Esophagus squamous epithelium (tissue), 5 donors: Measurements from ENCODE around the gene MXD3. TPM values are rescaled to one million over a fixed set of nuclear protein-coding genes. Genes with fewer than 3 reads are reported as not detected.
"Not testable (repeated sequence)": the region's sequence is repeated elsewhere in the genome, so short reads cannot be mapped to it uniquely, and the experiment has no call there.

ENCODE experiments used
- DNase-seq: peaks from one replicate; lab custom pipeline; 2025; lab: John Stamatoyannopoulos, UW
- H3K27ac ChIP-seq, 4 donors: fragments of 200-600 bp; sonication (generic); one replicate each; pipeline ENCODE4 v1.5.1; 2016 to 2019; ENCODE audit warnings: mild to moderate bottlenecking in 1 of 4
- H3K27me3 ChIP-seq, 4 donors: fragments of 200-600 bp; sonication (generic); 1 replicate in 3 of 4; 2 replicates in 1 of 4; pipeline versions ENCODE4 v1.5.1 to v1.6.0; 2017 to 2021; ENCODE audit warnings: antibody characterized with exemption in 1 of 4
- H3K36me3 ChIP-seq, 3 donors: fragments of 200-600 bp; sonication (generic); one replicate each; pipeline ENCODE4 v1.5.1; 2016 to 2019
- H3K4me1 ChIP-seq, 3 donors: fragments of 200-600 bp; sonication (generic); one replicate each; pipeline ENCODE4 v1.5.1; 2017 to 2019
- H3K4me3 ChIP-seq, 4 donors: fragments of 200-600 bp; sonication (generic); 1 replicate in 3 of 4; 2 replicates in 1 of 4; pipeline ENCODE4 v1.5.1; 2016 to 2019; ENCODE audit warnings: mild to moderate bottlenecking in 2 of 4, moderate library complexity in 1 of 4
- H3K9me3 ChIP-seq, 3 donors: fragments of 200-600 bp; sonication (generic); one replicate each; pipeline ENCODE4 v1.5.1; 2016 to 2019
- POLR2A ChIP-seq, 4 donors: fragments of 450-650 bp; IDR thresholded peaks; one replicate each; pipeline ENCODE4 v1.6.1; 2017; ENCODE audit warnings: antibody characterized with exemption in 4 of 4, mild to moderate bottlenecking in 4 of 4, moderate library complexity in 3 of 4
- WGBS, 2 donors: methylation state at CpG; one replicate each; pipeline ENCODE4 v1.1.5; 2018; 5-methylcytosine and 5-hydroxymethylcytosine counted together
- intact Hi-C: fragments of 100-400 bp; cut with DNase I; formaldehyde crosslinking; loops from one replicate; pipeline ENCODE4 v1.15.0; 2022
- total RNA-seq, 4 donors: library from RNA; depleted of rRNA; stranded (reverse); fragments of >200 nt; gene quantifications; one replicate each; pipeline ENCODE4 v1.1.0, GENCODE V29; 2016
- TF ChIP-seq, protein P1 (sequence below), 6 experiments: fragments of 450-650 bp in 4 of 6; fragments of 200-600 bp in 2 of 6; sonication (generic) in 2 of 6; IDR thresholded peaks; one replicate each; pipeline ENCODE4 v1.5.1; 2016 to 2019; ENCODE audit warnings: antibody characterized with exemption in 6 of 6, mild to moderate bottlenecking in 4 of 6, moderate library complexity in 4 of 6
- donor health status: DM: yes; HTN: yes; CAD: no.

MXD3 gene
- total RNA-seq, 4 donors from 2014 or later, result 7.4 to 15.3 (median 9.5) TPM

DNA sequence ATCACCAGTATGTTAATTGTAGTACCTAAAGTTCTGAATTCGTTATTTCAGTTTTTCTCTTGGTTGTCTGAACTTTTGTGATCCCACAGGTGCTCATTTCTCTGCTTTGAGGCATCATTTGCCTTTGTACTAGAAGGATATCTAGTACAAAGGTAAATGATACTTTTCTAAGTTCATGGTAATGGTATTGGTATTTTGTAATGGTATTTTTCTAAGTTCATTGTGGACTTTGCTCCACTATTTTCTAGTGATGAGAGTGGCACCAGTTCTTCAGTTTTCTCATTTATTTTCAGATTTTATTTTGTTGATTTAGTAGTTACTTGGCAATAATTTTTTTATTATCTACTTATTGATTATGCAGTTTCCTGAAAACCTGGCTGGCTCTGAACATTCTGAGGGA, 50.2 kb downstream of the MXD3 start:
- Histone ChIP-seq H3K27ac (no peak overlapping the region), H3K27me3 (no peaks in the 10 kb centered on the region), H3K36me3 (peaks cover 15 to 100% (median 43%) of the 10 kb centered on the region in 3 donors), H3K4me1 (no peaks in the 10 kb centered on the region), H3K4me3 (no peak overlapping the region), H3K9me3 (no peaks in the 10 kb centered on the region)
- intact Hi-C loops, result no loop called here
- 67 to 88% methylated on average over 1 of the region's 1 CpG for WGBS, 2 donors
- TF ChIP-seq POLR2A (IDR thresholded peaks at IDR 0.05), result no peak
- TF ChIP-seq, protein P1, sequence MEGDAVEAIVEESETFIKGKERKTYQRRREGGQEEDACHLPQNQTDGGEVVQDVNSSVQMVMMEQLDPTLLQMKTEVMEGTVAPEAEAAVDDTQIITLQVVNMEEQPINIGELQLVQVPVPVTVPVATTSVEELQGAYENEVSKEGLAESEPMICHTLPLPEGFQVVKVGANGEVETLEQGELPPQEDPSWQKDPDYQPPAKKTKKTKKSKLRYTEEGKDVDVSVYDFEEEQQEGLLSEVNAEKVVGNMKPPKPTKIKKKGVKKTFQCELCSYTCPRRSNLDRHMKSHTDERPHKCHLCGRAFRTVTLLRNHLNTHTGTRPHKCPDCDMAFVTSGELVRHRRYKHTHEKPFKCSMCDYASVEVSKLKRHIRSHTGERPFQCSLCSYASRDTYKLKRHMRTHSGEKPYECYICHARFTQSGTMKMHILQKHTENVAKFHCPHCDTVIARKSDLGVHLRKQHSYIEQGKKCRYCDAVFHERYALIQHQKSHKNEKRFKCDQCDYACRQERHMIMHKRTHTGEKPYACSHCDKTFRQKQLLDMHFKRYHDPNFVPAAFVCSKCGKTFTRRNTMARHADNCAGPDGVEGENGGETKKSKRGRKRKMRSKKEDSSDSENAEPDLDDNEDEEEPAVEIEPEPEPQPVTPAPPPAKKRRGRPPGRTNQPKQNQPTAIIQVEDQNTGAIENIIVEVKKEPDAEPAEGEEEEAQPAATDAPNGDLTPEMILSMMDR (IDR thresholded peaks at IDR 0.05), result no peak
- no peak for DNase-seq

DNA sequence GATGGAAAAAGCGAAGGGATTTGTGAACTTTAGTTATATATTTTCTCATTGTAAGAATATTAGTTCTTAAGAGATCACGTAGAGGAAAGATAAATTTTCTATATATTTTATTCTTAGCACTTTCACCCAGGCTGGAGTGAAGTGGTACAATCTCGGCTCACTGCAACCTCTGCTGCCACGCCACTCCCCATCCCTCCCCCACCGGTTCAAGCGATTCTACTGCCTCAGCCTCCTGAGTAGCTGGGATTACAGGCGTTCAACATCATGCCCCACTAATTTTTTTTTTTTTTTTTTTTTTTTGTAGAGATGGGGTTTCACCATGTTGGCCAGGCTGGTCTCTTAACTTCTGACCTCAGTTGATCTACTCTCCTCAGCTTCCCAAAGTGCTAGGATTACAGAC, 50.7 kb downstream of the MXD3 start:
- 89 to 92% methylated on average over 7 of the region's 7 CpGs for WGBS, 2 donors
- DNase-seq, result no peak
- no peak for TF ChIP-seq POLR2A (IDR thresholded peaks at IDR 0.05)
- TF ChIP-seq, protein P1 (IDR thresholded peaks at IDR 0.05), result no peak
- Histone ChIP-seq H3K27me3 (no peaks in the 10 kb centered on the region), H3K27ac (no peak overlapping the region), H3K4me3 (no peak overlapping the region), H3K4me1 (no peaks in the 10 kb centered on the region), H3K36me3 (peaks cover 11 to 100% (median 43%) of the 10 kb centered on the region in 3 donors), H3K9me3 (no peaks in the 10 kb centered on the region)
- intact Hi-C loops, result no loop called here

DNA sequence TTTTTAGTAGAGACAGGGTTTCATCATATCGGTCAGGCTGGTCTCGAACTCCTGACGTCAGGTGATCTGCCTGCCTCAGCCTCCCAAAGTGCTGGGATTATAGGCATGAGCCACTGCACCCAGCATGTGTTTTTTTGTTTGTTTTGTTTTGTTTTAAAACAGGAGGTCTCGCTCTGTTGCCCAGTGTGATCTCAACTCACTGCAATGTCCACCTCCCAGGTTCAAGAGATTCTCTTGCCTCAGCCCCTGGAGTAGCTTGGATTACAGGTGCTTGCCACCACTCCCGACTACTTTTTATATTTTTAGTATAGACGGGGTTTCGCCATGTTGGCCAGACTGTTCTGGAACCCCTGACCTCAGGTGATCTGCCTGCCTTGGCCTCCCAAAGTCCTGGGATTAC, 53.0 kb downstream of the MXD3 start:
- intact Hi-C loops, H3K27ac ChIP-seq, H3K9me3 ChIP-seq, H3K27me3 ChIP-seq, DNase-seq, H3K4me3 ChIP-seq, H3K4me1 ChIP-seq: not testable (repeated sequence)
- WGBS, 2 donors, result 93 to 94% methylated on average over 5 to 7 of the region's 7 CpGs
- peaks cover 8 to 100% (median 39%) of the 10 kb centered on the region in 3 donors for H3K36me3 ChIP-seq

Other genes starting within 250 kb of the MXD3 start
- 1 to 10 TPM in 3 of 4 donors, under 1 TPM in 1; 0.68 to 5.9 (median 1.9) TPM for gene FGFR4, start 225.0 kb downstream of the MXD3 start, total RNA-seq
- gene NSD1, start 178.1 kb downstream of the MXD3 start, total RNA-seq, result 10 to 100 TPM; 24.0 to 39.5 (median 32.2) TPM
- 10 to 100 TPM; 24.0 to 74.4 (median 49.8) TPM for gene RAB24, start 8.2 kb downstream of the MXD3 start, total RNA-seq
- 100 to 1,000 TPM in 2 of 4 donors, 10 to 100 TPM in 2; 88.7 to 184 (median 108) TPM for gene PRELID1, start 8.1 kb downstream of the MXD3 start, total RNA-seq
- 100 to 1,000 TPM; 225 to 384 (median 257) TPM for gene LMAN2, start 39.8 kb upstream of the MXD3 start, total RNA-seq
- gene RGS14, start 46.0 kb upstream of the MXD3 start, total RNA-seq, result 10 to 100 TPM; 32.7 to 37.8 (median 34.8) TPM
- under 1 TPM; 0.15 to 0.47 (median 0.25) TPM for gene SLC34A1, start 72.5 kb upstream of the MXD3 start, total RNA-seq
- gene PFN3, start 88.8 kb upstream of the MXD3 start, total RNA-seq, result 1 to 10 TPM in 1 of 4 donors, not detected in 3; 2.0 TPM
- gene F12, start 97.7 kb upstream of the MXD3 start, total RNA-seq, result 10 to 100 TPM; 10.7 to 25.4 (median 19.6) TPM
- 10 to 100 TPM; 24.6 to 39.7 (median 29.5) TPM for gene GRK6, start 114.8 kb upstream of the MXD3 start, total RNA-seq
- 1 to 10 TPM; 5.0 to 7.7 (median 6.4) TPM for gene PRR7, start 134.9 kb upstream of the MXD3 start, total RNA-seq
- gene DBN1, start 161.7 kb upstream of the MXD3 start, total RNA-seq, result 10 to 100 TPM; 11.9 to 51.1 (median 27.2) TPM
- 10 to 100 TPM; 17.1 to 81.6 (median 33.6) TPM for gene PDLIM7, start 185.7 kb upstream of the MXD3 start, total RNA-seq
- gene DOK3, start 197.9 kb upstream of the MXD3 start, total RNA-seq, result 1 to 10 TPM; 2.4 to 7.2 (median 4.4) TPM
- 10 to 100 TPM; 63.4 to 96.5 (median 76.2) TPM for gene DDX41, start 205.1 kb upstream of the MXD3 start, total RNA-seq
- 10 to 100 TPM; 28.5 to 52.1 (median 41.9) TPM for gene FAM193B, start 242.7 kb upstream of the MXD3 start, total RNA-seq